Measurements from ENCODE around the gene UBR4. TPM values are rescaled to one million over a fixed set of nuclear protein-coding genes. Genes with fewer than 3 reads are reported as not detected.
"Not testable (repeated sequence)": the region's sequence is repeated elsewhere in the genome, so short reads cannot be mapped to it uniquely, and the experiment has no call there.

UBR4 gene
- total and polyA plus RNA-seq, 2 experiments from 2014 or later, result 111 to 230 TPM

DNA sequence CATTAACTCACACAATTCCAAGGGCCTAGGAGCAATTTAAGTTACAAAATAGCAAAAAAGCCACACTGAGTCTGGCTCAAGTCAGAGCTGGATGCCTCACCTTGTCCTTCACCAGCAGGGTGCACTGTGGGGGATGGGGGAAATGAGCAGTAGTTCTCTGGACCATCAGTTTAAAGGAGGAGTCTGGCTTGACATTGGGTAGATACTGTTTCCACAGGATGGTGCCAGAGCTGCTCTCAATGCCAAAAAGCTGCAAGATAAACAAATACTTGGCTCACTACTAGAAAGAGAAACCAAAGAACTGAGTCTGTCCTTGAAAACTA lies 22.4 kb upstream of the UBR4 start:
- Histone ChIP-seq H3F3A (replicated peaks; ENCODE audit: low read depth) (no peaks in the 10 kb centered on the region), H3K79me2 (replicated peaks; ENCODE audit: insufficient read depth) (no peaks in the 10 kb centered on the region), H3K4me2 (no peak overlapping the region), H3K36me3 (ENCODE audit: insufficient read depth) (peaks cover 63% of the 10 kb centered on the region), H3K27me3 (ENCODE audit: insufficient read depth) (no peaks in the 10 kb centered on the region), H3K27ac (ENCODE audit: low read depth) (no peak overlapping the region), H3K4me3 (no peak overlapping the region), H2AFZ (no peak overlapping the region), H4K20me1 (replicated peaks; ENCODE audit: insufficient read depth) (no peaks in the 10 kb centered on the region; the same call in none of the 2 replicates), H3K9me2 (ENCODE audit: insufficient read depth) (no peaks in the 10 kb centered on the region), H3K4me1 (ENCODE audit: insufficient read depth) (no peaks in the 10 kb centered on the region)
- Mint-ChIP-seq H3K9me3 (no peaks in the 10 kb centered on the region), H3K4me3 (no peak overlapping the region), H3K27ac (no peak overlapping the region), H3K4me1 (no peaks in the 10 kb centered on the region), H3K36me3 (ENCODE audit: low read depth) (peaks cover 79% of the 10 kb centered on the region), H3K27me3 (ENCODE audit: insufficient read depth, low read depth, poor library complexity) (peaks cover 2% of the 10 kb centered on the region)
- no peak for ATAC-seq
- DNase-seq (ENCODE audit: low spot score), result no peak
- TF ChIP-seq, protein P1, sequence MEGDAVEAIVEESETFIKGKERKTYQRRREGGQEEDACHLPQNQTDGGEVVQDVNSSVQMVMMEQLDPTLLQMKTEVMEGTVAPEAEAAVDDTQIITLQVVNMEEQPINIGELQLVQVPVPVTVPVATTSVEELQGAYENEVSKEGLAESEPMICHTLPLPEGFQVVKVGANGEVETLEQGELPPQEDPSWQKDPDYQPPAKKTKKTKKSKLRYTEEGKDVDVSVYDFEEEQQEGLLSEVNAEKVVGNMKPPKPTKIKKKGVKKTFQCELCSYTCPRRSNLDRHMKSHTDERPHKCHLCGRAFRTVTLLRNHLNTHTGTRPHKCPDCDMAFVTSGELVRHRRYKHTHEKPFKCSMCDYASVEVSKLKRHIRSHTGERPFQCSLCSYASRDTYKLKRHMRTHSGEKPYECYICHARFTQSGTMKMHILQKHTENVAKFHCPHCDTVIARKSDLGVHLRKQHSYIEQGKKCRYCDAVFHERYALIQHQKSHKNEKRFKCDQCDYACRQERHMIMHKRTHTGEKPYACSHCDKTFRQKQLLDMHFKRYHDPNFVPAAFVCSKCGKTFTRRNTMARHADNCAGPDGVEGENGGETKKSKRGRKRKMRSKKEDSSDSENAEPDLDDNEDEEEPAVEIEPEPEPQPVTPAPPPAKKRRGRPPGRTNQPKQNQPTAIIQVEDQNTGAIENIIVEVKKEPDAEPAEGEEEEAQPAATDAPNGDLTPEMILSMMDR (conservative IDR thresholded peaks at IDR 0.05; ENCODE audit: low read depth in 2 of 2), result peak in 1 of 2 experiments; percentile 7; a peak in 1 of 4 replicates
- TF ChIP-seq ZNF114 (CRISPR knock-in tag; IDR thresholded peaks at IDR 0.05), result no peak

DNA sequence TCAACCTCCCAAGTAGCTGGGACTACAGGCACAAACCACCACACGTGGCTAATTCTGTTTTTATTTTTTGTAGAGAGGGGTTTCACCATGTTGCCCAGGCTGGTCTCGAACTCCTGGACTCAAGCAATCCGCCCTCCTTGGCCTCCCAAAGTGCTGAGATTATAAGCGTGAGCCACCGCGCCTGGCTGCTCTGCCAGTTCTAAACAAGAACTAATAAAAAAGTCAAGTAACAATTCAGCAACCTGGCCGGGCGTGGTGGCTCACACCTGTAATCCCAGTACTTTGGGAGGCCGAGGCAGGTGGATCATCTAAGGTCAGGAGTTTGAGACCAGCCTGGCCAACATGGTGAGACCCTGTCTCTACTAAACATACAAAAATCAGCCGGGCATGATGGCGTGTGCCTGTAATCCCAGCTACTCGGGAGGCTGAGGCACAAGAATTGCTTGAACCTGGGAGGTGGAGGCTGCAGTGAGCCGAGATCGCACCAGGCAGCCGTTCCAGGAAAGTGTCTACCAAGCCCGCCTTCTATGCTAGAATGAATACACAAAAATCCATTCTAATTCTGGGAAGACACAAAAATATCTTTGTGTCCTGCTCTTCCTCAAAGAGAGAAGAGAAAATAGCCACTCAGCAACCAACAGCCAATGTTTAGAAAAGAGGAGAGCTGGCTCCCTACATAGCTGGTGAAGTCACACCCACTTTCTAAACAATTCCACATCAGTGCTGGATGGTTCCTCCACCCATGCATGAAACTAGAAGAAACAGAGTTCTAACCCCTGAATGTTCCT lies 21.9 kb upstream of the UBR4 start:
- not testable (repeated sequence) for H3K79me2 ChIP-seq (replicated peaks; ENCODE audit: insufficient read depth); H3K9me2 ChIP-seq (ENCODE audit: insufficient read depth); H3K27ac ChIP-seq (ENCODE audit: low read depth); H3K4me3 ChIP-seq; H2AFZ ChIP-seq; H3K9me3 Mint-ChIP-seq; H3K27me3 Mint-ChIP-seq (ENCODE audit: insufficient read depth, low read depth, poor library complexity); H3K4me1 ChIP-seq (ENCODE audit: insufficient read depth); ATAC-seq; H3K27me3 ChIP-seq (ENCODE audit: insufficient read depth); H4K20me1 ChIP-seq (replicated peaks; ENCODE audit: insufficient read depth); H3K4me1 Mint-ChIP-seq; DNase-seq (ENCODE audit: low spot score); H3K27ac Mint-ChIP-seq; H3F3A ChIP-seq (replicated peaks; ENCODE audit: low read depth); H3K4me3 Mint-ChIP-seq; H3K4me2 ChIP-seq
- H3K36me3 ChIP-seq (ENCODE audit: insufficient read depth), result peaks cover 62% of the 10 kb centered on the region
- H3K36me3 Mint-ChIP-seq (ENCODE audit: low read depth), result peaks cover 79% of the 10 kb centered on the region

GRCh38 chr1:19229828-19230325 lies 19.8 kb upstream of the UBR4 start:
- peaks cover 65% of the 10 kb centered on the region for H3K36me3 ChIP-seq (ENCODE audit: insufficient read depth)

More at GRCh38 chr1:19229828-19230325, 19.8 kb upstream of the UBR4 start:
- H3K9me2 ChIP-seq (ENCODE audit: insufficient read depth), result no peaks in the 10 kb centered on the region
- TF ChIP-seq ZNF331 (CRISPR knock-in tag; IDR thresholded peaks at IDR 0.05; ENCODE audit: low read depth), result no peak
- no peak for TF ChIP-seq ZNF114 (CRISPR knock-in tag; IDR thresholded peaks at IDR 0.05)
- TF ChIP-seq, protein P2, sequence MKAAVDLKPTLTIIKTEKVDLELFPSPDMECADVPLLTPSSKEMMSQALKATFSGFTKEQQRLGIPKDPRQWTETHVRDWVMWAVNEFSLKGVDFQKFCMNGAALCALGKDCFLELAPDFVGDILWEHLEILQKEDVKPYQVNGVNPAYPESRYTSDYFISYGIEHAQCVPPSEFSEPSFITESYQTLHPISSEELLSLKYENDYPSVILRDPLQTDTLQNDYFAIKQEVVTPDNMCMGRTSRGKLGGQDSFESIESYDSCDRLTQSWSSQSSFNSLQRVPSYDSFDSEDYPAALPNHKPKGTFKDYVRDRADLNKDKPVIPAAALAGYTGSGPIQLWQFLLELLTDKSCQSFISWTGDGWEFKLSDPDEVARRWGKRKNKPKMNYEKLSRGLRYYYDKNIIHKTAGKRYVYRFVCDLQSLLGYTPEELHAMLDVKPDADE (IDR thresholded peaks at IDR 0.05), result no peak
- TF ChIP-seq EZH2 (IDR thresholded peaks at IDR 0.05; ENCODE audit: low read depth, unreplicated experiment), result no peak
- no peak for TF ChIP-seq EZH2phosphoT487 (IDR thresholded peaks at IDR 0.05; ENCODE audit: unreplicated experiment)
- no peak for TF ChIP-seq NANOG (IDR thresholded peaks at IDR 0.05; ENCODE audit: borderline replicate concordance)
- no peak for TF ChIP-seq STAT1 (IDR thresholded peaks at IDR 0.05; ENCODE audit: unreplicated experiment)
- no peak for TF ChIP-seq CREB1 (CRISPR knock-in tag; IDR thresholded peaks at IDR 0.05; ENCODE audit: low read depth)
- no peak overlapping the region for H3K4me2 ChIP-seq
- no peaks in the 10 kb centered on the region for H3K4me1 ChIP-seq (ENCODE audit: insufficient read depth)
- DNase-seq (ENCODE audit: low spot score) (no peak), ATAC-seq (no peak)
- H3K27me3 Mint-ChIP-seq (ENCODE audit: insufficient read depth, low read depth, poor library complexity), result no peaks in the 10 kb centered on the region
- H3F3A ChIP-seq (replicated peaks; ENCODE audit: low read depth), result no peaks in the 10 kb centered on the region
- no peak overlapping the region for H3K27ac ChIP-seq (ENCODE audit: low read depth)
- no peaks in the 10 kb centered on the region for H3K4me1 Mint-ChIP-seq
- no peak overlapping the region for H3K4me3 ChIP-seq
- no peaks in the 10 kb centered on the region for H3K79me2 ChIP-seq (replicated peaks; ENCODE audit: insufficient read depth)
- no peaks in the 10 kb centered on the region for H3K27me3 ChIP-seq (ENCODE audit: insufficient read depth)
- H2AFZ ChIP-seq, result no peak overlapping the region
- H3K27ac Mint-ChIP-seq, result no peak overlapping the region
- H4K20me1 ChIP-seq (replicated peaks; ENCODE audit: insufficient read depth), result no peaks in the 10 kb centered on the region; the same call in none of the 2 replicates
- no peak overlapping the region for H3K4me3 Mint-ChIP-seq
- H3K36me3 Mint-ChIP-seq (ENCODE audit: low read depth), result peaks cover 86% of the 10 kb centered on the region
- H3K9me3 Mint-ChIP-seq, result no peaks in the 10 kb centered on the region

Measured in GM23338 (cell line).